ENCODE results near the gene SCIN. TPM values are rescaled to one million over a fixed set of nuclear protein-coding genes. Genes with fewer than 3 reads are reported as not detected.

The SCIN gene
- total and polyA plus RNA-seq, 7 donors, result 0.08 to 0.17 (median 0.13) TPM; not detected in 3

- intact Hi-C loops (cut with DNase I), result no loop called here
- Histone ChIP-seq H3K27ac (no peak overlapping the region), H3K27me3 (ENCODE audit: insufficient read depth in 3 of 3, low read length in 2 of 3) (no peaks in the 10 kb centered on the region), H3K4me3 (no peak overlapping the region), H3K9me3 (no peaks in the 10 kb centered on the region), H3K36me3 (ENCODE audit: insufficient read depth in 1 of 2, low read depth in 1 of 2) (no peaks in the 10 kb centered on the region), H3K4me1 (no peaks in the 10 kb centered on the region)
- no peak for DNase-seq
- 84 to 96% (median 90%) methylated on average over 1 of the region's 1 CpG for WGBS, 3 donors
- TF ChIP-seq CTCF (IDR thresholded peaks at IDR 0.05), result no peak
- ATAC-seq, result no peak
Observed at GRCh38 chr7:12695965-12696364, 125.4 kb downstream of the SCIN start.

GRCh38 chr7:12699299-12699698 lies 128.8 kb downstream of the SCIN start:
- no peaks in the 10 kb centered on the region for H3K9me3 ChIP-seq
- ATAC-seq, result no peak
- H3K4me3 ChIP-seq, result no peak overlapping the region
- H3K4me1 ChIP-seq, result no peaks in the 10 kb centered on the region
- H3K27ac ChIP-seq, result no peak overlapping the region
- TF ChIP-seq CTCF (IDR thresholded peaks at IDR 0.05), result no peak
- intact Hi-C loops (cut with DNase I), result no loop called here
- no peaks in the 10 kb centered on the region for H3K36me3 ChIP-seq (ENCODE audit: insufficient read depth in 1 of 2, low read depth in 1 of 2)
- WGBS, 3 donors, result 88 to 95% (median 92%) methylated on average over 10 of the region's 10 CpGs
- no peak for DNase-seq
- H3K27me3 ChIP-seq (ENCODE audit: insufficient read depth in 3 of 3, low read length in 2 of 3), result no peaks in the 10 kb centered on the region

GRCh38 chr7:12701433-12701832 lies 130.9 kb downstream of the SCIN start:
- no peaks in the 10 kb centered on the region for H3K36me3 ChIP-seq (ENCODE audit: insufficient read depth in 1 of 2, low read depth in 1 of 2)
- DNase-seq (no peak), ATAC-seq (no peak)
- intact Hi-C loops (cut with DNase I), result no loop called here
- no peak overlapping the region for H3K4me3 ChIP-seq
- H3K27ac ChIP-seq, result no peak overlapping the region
- 86 to 90% (median 88%) methylated on average over 2 of the region's 2 CpGs for WGBS, 3 donors
- H3K9me3 ChIP-seq, result no peaks in the 10 kb centered on the region
- no peak for TF ChIP-seq CTCF (IDR thresholded peaks at IDR 0.05)
- no peaks in the 10 kb centered on the region for H3K4me1 ChIP-seq
- no peaks in the 10 kb centered on the region for H3K27me3 ChIP-seq (ENCODE audit: insufficient read depth in 3 of 3, low read length in 2 of 3)

- ATAC-seq (no peak), DNase-seq (no peak)
- H3K36me3 ChIP-seq (ENCODE audit: insufficient read depth in 1 of 2, low read depth in 1 of 2), result no peaks in the 10 kb centered on the region
- TF ChIP-seq CTCF (IDR thresholded peaks at IDR 0.05), result no peak
- no peaks in the 10 kb centered on the region for H3K27me3 ChIP-seq (ENCODE audit: insufficient read depth in 3 of 3, low read length in 2 of 3)
- H3K9me3 ChIP-seq, result no peaks in the 10 kb centered on the region
- H3K27ac ChIP-seq, result no peak overlapping the region
- no peak overlapping the region for H3K4me3 ChIP-seq
- no peaks in the 10 kb centered on the region for H3K4me1 ChIP-seq
- intact Hi-C loops (cut with DNase I), result no loop called here
- 29 to 57% (median 51%) methylated on average over 2 of the region's 2 CpGs for WGBS, 3 donors
Observed at GRCh38 chr7:12703881-12704280, 133.4 kb downstream of the SCIN start.

GRCh38 chr7:12705878-12706277 lies 135.4 kb downstream of the SCIN start:
- Histone ChIP-seq H3K36me3 (ENCODE audit: insufficient read depth in 1 of 2, low read depth in 1 of 2) (no peaks in the 10 kb centered on the region), H3K27me3 (ENCODE audit: insufficient read depth in 3 of 3, low read length in 2 of 3) (no peaks in the 10 kb centered on the region), H3K9me3 (no peaks in the 10 kb centered on the region), H3K4me1 (no peaks in the 10 kb centered on the region), H3K4me3 (no peak overlapping the region), H3K27ac (no peak overlapping the region)
- intact Hi-C loops (cut with DNase I), result no loop called here
- ATAC-seq, result no peak
- WGBS, 3 donors, result 87 to 94% (median 91%) methylated on average over 4 of the region's 4 CpGs
- no peak for DNase-seq
- TF ChIP-seq CTCF (IDR thresholded peaks at IDR 0.05), result no peak
